Measurements from ENCODE around the gene GSTO1.

DNA sequence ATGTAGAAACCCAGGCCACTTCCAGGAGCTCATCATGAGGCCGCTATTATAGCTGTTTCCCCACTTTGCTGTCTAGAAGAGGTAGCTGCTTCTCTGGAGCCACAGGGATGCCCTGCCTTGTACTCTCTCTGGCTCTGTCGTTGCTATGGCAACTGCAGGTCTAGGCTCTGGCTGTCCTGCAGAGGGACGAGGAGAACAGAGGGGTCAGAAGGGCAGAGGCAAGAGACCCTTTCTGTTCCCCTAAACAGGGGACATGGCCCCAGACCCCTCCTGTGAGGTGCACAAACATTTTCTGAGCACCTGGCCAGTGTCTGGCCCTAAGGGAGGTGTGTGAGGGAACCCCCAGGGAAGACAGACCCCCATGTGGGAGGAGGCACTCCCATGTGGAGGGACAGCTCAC lies 52.2 kb downstream of the GSTO1 start:
- TF ChIP-seq EZH2 (IDR thresholded peaks at IDR 0.05; ENCODE audit: insufficient read depth, poor library complexity, severe bottlenecking) (no peak), EZH2phosphoT487 (IDR thresholded peaks at IDR 0.05; ENCODE audit: insufficient read depth, low read depth) (no peak)
